DMS153 (cell line): ENCODE results near the gene P2RY11.

Experiments
- DNase-seq: peaks from one replicate; lab custom pipeline; 2025; lab: John Stamatoyannopoulos, UW

P2RY11 gene

GRCh38 chr19:10093295-10094186 lies 18.0 kb upstream of the P2RY11 start:
- no peak for DNase-seq

- DNase-seq, result no peak
These were observed 15.9 kb upstream of the P2RY11 start for GRCh38 chr19:10095622-10095947.

DNA sequence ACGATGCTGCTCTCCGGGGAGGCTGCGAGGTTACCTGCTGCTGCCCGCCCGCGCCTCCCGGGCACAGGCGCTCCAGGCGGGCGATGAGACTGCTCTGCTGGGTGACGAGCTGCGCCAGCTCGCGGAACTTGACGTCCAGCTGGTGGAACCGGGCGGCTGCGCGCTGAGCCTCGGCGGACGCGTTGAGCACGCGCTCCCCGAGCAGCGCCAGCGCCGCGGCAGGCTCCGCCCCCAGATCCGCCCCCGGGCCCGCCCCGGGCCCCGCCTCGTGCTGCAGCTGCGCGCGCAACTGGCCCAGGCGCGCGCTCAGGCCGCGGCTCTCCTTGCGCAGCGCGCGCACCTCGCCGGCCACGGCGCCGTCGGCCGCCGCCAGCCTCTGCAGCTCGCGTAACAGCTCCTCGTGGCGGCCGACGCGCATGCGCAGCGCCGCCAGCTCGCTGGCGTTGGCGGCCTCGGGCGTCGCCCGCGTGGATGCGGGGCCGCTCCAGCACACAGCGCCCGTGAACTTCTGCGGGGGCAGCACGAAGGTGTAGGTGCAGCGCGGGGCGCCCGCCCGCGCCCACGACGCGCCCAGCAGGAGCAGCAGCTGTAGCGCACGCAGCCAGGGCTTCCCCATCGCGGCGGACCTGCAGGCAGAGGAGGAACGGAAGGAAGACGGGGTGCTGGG lies 15.4 kb upstream of the P2RY11 start:
- peak; percentile 85 for DNase-seq

- peak; percentile 30 for DNase-seq
These were observed 14.9 kb upstream of the P2RY11 start for GRCh38 chr19:10096615-10096963.

DNA sequence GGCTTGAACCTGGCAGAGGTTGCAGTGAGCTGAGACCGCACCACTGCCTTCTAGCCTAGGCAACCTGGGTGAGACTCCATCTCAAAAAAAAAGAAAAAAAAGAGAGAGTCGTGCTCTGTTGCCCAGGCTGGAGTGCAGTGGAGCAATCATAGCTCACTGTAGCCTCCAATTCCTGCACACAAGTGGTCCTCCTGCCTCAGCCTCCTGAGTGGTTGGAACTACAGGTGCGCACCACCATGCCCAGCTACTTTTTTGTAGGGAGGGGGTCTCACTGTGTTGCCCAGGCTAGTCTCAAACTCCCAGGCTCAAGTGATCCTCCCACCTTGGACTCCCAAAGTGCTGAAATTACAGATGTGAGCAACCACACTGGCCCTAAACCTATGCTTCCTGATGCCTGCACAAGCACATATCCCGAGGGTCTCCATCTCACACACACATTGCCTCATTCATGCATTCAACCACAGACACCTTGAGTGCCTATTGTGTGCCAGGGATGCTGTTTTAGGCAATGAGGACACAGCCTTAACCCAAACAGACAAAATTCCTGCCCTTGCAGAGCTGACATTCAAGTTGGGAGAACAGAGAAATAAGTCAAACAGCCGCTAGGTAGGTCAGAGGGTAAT lies 11.2 kb upstream of the P2RY11 start:
- DNase-seq, result no peak

- no peak for DNase-seq
These were observed 8.7 kb upstream of the P2RY11 start for GRCh38 chr19:10102787-10103236.

- no peak for DNase-seq
These were observed 7.4 kb upstream of the P2RY11 start for GRCh38 chr19:10104130-10104513.

DNA sequence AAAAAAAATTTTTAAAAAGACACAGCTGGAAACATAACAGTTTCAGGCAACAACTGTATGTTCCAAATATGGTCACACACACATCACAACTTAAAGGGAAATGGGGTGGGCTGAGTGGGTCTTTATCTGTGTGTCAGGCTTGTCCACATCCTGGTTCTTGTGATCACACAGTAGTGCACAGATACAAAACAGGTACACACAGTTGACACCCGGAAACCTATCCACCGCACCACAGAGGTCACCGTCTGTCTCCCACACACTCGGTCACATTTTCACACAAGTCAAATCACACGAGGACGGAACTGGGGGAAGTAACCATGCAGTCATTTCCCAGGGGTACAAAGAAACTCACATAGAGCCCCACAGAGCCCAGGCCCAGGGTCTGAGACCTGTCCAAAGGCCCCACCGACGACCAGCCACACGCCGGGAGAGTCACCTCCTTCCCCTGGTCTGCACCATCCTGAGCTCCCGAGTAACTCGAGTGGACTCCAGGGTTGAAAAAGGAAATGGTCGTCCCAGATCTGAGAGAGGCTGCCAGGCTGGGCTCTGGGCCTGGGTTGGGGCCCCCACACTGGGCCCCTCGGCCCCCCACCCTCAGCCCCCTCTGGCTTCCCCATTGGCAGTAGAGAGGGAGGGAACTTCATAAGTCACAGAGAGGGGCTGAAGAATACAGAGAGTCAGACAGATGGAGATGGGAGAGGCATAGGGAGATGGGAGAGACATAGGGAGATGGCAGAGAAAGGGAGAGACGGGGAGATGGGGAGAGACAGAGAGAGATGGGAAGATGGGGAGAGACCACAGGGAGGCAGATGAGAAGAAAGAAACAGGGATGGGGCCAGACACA lies 6.6 kb upstream of the P2RY11 start:
- DNase-seq, result no peak

GRCh38 chr19:10105509-10106099 lies 5.9 kb upstream of the P2RY11 start:
- no peak for DNase-seq

DNA sequence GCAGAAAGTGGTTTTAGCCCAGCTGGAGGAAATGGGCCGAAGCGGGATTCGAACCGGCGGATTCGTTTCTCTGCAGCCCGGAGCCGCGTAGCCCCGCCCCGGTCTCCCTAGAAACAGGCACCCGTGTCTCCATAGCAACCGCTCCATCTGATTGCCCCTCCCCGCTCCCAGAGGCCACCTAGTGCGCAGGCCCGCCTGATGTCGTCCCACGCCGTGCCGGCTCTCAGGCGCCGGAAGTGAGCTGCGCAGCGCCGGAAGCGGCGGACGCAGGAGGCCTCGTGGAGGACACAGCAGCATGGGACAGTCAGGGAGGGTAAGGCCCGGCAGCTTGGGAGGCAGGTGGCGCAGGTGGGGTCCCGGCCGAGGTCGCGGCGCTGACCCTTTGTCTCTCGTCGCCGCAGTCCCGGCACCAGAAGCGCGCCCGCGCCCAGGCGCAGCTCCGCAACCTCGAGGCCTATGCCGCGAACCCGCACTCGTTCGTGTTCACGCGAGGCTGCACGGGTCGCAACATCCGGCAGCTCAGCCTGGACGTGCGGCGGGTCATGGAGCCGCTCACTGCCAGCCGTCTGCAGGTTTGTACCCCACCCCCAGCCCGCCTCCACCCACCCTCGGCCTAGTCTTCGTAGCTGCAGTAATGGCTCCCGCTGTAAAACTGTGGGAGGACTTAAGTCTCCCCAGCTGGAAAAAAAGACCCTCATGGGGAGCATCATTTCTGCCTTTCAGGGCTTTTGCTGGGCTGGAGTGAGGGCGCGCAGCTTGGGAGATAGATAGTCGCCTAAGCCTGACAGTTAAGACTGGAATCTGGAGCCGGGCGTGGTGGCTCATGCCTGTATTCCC lies 5.2 kb upstream of the P2RY11 start, which contains the start of gene PPAN:
PPAN (plus strand) TSS at position 263 of the 837 bp plus-strand sequence; CDS start at position 296, 33 bp downstream.
- DNase-seq, result peak; percentile 94

DNA sequence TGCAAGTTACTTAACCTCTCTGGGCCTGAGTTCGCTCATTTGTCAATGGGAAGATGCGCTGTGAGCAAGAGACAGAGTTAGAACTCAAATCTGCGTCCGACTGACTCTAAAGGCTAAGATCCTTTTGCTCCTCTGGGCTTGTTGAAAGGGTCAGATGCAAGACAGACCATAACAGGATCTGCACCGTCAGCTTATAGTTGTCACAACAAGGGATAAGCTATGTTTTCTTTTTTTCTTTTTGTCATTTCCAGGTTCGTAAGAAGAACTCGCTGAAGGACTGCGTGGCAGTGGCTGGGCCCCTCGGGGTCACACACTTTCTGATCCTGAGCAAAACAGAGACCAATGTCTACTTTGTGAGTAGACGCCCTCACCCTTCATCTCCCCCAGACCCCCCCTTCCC lies 4.2 kb upstream of the P2RY11 start:
- DNase-seq, result no peak

DNA sequence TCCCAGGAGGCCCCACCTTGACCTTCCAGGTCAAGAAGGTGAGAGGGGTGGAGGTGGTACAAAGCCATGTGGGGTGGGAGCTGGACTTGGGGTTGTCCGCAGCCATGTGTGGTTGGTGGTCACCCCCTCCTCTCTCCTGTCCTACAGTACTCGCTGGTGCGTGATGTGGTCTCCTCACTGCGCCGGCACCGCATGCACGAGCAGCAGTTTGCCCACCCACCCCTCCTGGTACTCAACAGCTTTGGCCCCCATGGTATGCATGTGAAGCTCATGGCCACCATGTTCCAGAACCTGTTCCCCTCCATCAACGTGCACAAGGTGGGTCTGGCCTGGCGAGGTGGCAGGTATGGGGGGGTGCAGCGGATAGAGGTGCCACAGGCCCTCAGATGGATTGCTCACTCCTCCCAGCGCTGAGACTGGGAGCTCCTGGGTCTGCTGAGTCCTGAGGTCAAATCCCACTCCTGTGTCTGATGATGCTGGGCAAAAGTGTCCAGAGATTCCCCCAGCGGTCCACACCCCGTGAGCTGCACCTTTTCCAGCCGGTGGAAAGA lies 3.6 kb upstream of the P2RY11 start:
- DNase-seq, result no peak

- DNase-seq, result no peak
These were observed 2.0 kb upstream of the P2RY11 start for GRCh38 chr19:10109528-10109927.

GRCh38 chr19:10110076-10110971 lies 1.2 kb upstream of the P2RY11 start:
- no peak for DNase-seq

DNA sequence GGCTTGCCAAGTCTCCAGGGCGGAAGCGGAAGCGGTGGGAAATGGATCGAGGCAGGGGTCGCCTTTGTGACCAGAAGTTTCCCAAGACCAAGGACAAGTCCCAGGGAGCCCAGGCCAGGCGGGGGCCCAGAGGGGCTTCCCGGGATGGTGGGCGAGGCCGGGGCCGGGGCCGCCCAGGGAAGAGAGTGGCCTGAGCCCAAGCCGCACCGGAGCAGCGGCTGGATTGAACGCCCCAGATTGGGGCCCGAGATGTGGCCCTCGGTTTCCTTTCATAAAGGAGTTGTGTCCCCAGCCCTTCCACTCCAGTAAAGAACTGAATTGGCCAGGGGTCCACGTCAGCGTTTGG lies 548 bp upstream of the P2RY11 start:
- no peak for DNase-seq

GRCh38 chr19:10112037-10112761 lies 706 bp downstream of the P2RY11 start:
- DNase-seq, result no peak

- no peak for DNase-seq
These were observed 1.6 kb downstream of the P2RY11 start for GRCh38 chr19:10112895-10113591.

- no peak for DNase-seq
These were observed 2.1 kb downstream of the P2RY11 start for GRCh38 chr19:10113592-10113963.
